ENCODE results near the gene EDN2. TPM values are rescaled to one million over a fixed set of nuclear protein-coding genes. Genes with fewer than 3 reads are reported as not detected.

Gene EDN2
- total RNA-seq, 4 donors from 2014 or later, result 0.78 to 3.1 TPM; not detected in 2

DNA sequence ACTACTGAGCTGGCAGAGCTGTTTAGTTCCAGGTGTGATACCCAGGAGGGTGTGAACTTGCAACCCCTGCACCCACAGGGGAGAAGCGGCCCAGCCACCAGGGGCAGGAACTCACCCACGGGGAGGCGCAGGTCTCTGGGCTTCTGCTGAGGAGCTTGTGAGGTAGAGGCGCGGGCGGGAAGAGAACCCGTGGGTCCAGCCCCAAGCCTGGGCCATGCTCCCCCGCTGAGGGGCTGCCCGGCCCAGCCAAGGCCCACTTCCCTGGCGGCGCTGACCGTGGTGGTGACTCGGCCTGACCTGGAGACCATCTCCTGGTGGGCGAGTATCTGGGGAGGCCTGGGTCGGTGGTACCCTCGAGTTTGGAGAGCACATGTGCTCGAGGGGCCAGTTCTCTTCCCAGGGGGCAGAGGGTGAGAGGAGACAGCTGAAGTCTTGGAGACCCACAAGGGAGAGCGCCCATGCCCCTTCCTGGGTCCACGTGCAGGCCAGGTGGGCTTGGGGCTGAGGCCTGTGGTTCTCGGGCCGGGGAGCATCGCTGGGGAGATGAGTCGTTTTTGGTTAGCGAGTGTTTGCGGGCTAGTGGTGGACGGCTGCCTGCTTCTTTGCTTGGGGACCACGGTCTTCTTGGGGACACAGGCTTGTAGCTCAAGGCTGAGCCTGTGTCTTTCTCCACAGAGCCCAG lies 28.4 kb upstream of the EDN2 start:
- TF ChIP-seq, protein P1, sequence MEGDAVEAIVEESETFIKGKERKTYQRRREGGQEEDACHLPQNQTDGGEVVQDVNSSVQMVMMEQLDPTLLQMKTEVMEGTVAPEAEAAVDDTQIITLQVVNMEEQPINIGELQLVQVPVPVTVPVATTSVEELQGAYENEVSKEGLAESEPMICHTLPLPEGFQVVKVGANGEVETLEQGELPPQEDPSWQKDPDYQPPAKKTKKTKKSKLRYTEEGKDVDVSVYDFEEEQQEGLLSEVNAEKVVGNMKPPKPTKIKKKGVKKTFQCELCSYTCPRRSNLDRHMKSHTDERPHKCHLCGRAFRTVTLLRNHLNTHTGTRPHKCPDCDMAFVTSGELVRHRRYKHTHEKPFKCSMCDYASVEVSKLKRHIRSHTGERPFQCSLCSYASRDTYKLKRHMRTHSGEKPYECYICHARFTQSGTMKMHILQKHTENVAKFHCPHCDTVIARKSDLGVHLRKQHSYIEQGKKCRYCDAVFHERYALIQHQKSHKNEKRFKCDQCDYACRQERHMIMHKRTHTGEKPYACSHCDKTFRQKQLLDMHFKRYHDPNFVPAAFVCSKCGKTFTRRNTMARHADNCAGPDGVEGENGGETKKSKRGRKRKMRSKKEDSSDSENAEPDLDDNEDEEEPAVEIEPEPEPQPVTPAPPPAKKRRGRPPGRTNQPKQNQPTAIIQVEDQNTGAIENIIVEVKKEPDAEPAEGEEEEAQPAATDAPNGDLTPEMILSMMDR (IDR thresholded peaks at IDR 0.05), result no peak
- no peak for TF ChIP-seq POLR2A (IDR thresholded peaks at IDR 0.05)
- no peak for TF ChIP-seq EP300 (IDR thresholded peaks at IDR 0.05)
- no peak overlapping the region for H3K27ac ChIP-seq

DNA sequence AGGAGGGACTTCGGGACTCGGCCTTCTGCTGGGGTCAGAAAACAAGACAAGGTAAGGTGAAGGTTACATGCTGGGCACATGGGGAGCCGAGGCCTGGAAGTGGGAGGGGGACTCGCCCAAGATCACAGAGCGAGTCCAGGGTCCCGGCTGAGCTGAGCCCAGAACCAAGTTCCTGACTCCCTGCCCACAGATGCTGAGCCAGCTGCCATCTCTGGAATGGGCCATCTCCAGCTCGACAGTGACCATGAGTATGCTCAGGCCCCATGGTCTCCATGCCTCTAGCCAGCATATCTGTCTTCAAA lies 26.7 kb upstream of the EDN2 start:
- peaks cover 0 to 29% (median 0%) of the 10 kb centered on the region in 3 donors for H3K36me3 ChIP-seq
- H3K4me1 ChIP-seq, result peaks cover 0 to 34% (median 13%) of the 10 kb centered on the region in 4 donors
- no peak for DNase-seq (ENCODE audit: low spot score in 2 of 2)
- H3K27me3 ChIP-seq, result no peaks in the 10 kb centered on the region
- TF ChIP-seq POLR2A (IDR thresholded peaks at IDR 0.05) (no peak), EP300 (IDR thresholded peaks at IDR 0.05) (no peak)
- TF ChIP-seq, protein P1 (IDR thresholded peaks at IDR 0.05), result no peak
- no peaks in the 10 kb centered on the region for H3K9me3 ChIP-seq
- H3K27ac ChIP-seq, result no peak overlapping the region
- WGBS, 2 donors, result 93 to 96% methylated on average over 7 of the region's 7 CpGs
- no peak overlapping the region for H3K4me3 ChIP-seq

More for the DNA sequence above, 28.4 kb upstream of the EDN2 start:
- H3K4me1 ChIP-seq, result peaks cover 0 to 32% (median 19%) of the 10 kb centered on the region in 4 donors
- no peak overlapping the region for H3K4me3 ChIP-seq
- DNase-seq (ENCODE audit: low spot score in 2 of 2), result no peak
- peaks cover 0 to 29% (median 0%) of the 10 kb centered on the region in 3 donors for H3K36me3 ChIP-seq
- H3K27me3 ChIP-seq, result no peaks in the 10 kb centered on the region
- no peaks in the 10 kb centered on the region for H3K9me3 ChIP-seq
- WGBS, 2 donors, result 92 to 94% methylated on average over 19 to 24 of the region's 27 CpGs

DNA sequence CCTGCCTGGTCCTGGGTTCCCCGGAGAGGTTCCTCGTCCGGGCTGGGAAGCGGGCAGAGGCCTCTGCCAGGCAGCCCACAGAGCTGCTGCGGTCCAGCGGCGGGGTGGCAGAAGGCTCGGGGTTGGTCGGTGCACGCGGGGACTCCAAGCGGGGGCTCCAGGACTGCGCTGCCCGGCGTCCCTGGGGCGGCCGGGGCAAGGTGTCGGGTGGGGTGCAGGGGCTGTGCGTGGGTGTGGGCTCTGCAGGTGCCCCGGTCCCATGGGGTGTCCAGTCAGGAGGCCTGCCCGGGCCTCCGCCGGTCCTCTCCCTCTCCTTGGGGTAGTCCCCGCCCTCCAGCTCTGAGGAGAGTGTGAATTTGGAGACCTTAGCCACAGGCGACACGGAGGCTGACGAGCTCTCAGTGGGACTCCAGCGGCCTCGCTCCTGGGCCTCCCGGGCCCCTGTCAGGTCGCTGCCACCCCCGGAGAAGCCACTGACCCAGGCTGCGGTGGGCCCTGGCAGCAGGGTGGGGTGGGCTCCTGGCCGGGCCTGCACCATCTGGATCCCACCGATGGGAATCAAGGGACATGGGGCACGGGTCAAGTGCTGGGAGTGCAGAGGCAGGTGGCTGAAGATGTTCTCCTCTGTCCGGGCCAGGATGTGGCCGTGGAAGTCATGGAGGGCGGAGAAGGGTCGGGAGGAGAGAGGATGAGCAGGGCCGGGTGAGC lies 26.2 kb upstream of the EDN2 start:
- Histone ChIP-seq H3K4me3 (no peak overlapping the region), H3K27ac (no peak overlapping the region), H3K4me1 (peaks cover 0 to 29% (median 9%) of the 10 kb centered on the region in 4 donors), H3K27me3 (no peaks in the 10 kb centered on the region), H3K36me3 (peaks cover 0 to 29% (median 0%) of the 10 kb centered on the region in 3 donors), H3K9me3 (no peaks in the 10 kb centered on the region)
- no peak for DNase-seq (ENCODE audit: low spot score in 2 of 2)
- WGBS, 2 donors, result 91 to 94% methylated on average over 26 to 32 of the region's 41 CpGs
- TF ChIP-seq, protein P1 (IDR thresholded peaks at IDR 0.05), result no peak
- TF ChIP-seq POLR2A (IDR thresholded peaks at IDR 0.05), result no peak
- TF ChIP-seq EP300 (IDR thresholded peaks at IDR 0.05), result no peak

DNA sequence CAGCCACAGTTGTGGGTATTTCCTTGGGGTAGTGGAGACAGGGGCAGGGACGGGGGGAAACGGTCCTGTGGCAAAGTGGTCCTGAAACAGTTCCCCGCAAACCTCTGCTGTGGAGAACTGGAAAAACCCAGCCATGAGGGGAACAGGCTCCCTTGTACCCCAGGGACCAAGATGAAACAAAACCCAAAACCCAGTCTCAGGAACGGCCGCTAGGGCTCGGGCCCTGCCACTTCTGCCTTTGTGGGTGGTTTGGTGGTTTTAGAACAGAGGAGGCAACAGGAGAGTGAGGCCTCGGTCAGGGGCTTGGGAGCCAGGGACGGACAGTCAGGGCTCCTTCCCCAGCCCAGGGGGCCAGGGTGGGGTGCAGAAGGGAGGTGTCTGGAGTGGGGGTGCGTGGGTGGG lies 24.8 kb upstream of the EDN2 start:
- peaks cover 0 to 15% (median 0%) of the 10 kb centered on the region in 4 donors for H3K4me1 ChIP-seq
- H3K27me3 ChIP-seq, result no peaks in the 10 kb centered on the region
- H3K9me3 ChIP-seq, result no peaks in the 10 kb centered on the region
- H3K4me3 ChIP-seq, result no peak overlapping the region
- WGBS, 2 donors, result 78% methylated on average over 9 of the region's 9 CpGs
- TF ChIP-seq POLR2A (IDR thresholded peaks at IDR 0.05) (no peak), EP300 (IDR thresholded peaks at IDR 0.05) (no peak)
- TF ChIP-seq, protein P1 (IDR thresholded peaks at IDR 0.05), result no peak
- no peak overlapping the region for H3K27ac ChIP-seq
- peaks cover 0 to 29% (median 0%) of the 10 kb centered on the region in 3 donors for H3K36me3 ChIP-seq
- DNase-seq (ENCODE audit: low spot score in 2 of 2), result no peak

DNA sequence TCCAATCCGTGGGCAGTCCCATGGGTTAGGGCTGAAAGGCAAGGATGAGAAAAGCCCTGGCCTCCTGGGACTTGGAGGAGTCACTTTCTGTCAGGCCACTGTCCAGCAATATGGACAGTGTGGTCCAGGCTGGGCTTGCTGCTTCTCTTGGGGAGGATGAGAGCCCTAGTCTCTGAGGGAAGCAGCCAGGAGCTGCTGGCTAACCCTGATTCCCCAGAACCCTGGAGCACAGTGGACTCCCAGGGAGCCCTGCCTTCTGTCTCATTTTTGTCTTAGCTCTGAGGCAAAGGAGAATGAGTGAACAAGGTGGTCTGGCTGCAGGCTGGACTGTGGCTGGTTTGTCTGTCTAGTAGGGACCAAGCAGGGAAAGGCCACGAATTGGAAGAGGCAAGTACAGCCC lies 23.8 kb upstream of the EDN2 start:
- WGBS, 2 donors, result 80 to 86% methylated on average over 2 of the region's 2 CpGs
- no peak for DNase-seq (ENCODE audit: low spot score in 2 of 2)
- no peak for TF ChIP-seq POLR2A (IDR thresholded peaks at IDR 0.05)
- TF ChIP-seq EP300 (IDR thresholded peaks at IDR 0.05), result no peak
- TF ChIP-seq, protein P1 (IDR thresholded peaks at IDR 0.05), result no peak
- no peak overlapping the region for H3K27ac ChIP-seq
- no peaks in the 10 kb centered on the region for H3K27me3 ChIP-seq
- H3K4me1 ChIP-seq, result peaks cover 0 to 12% (median 0%) of the 10 kb centered on the region in 4 donors
- H3K36me3 ChIP-seq, result peaks cover 0 to 29% (median 0%) of the 10 kb centered on the region in 3 donors
- H3K9me3 ChIP-seq, result no peaks in the 10 kb centered on the region
- H3K4me3 ChIP-seq, result no peak overlapping the region

Data from tibial nerve (tissue), 4 donors.